GM18526 (cell line): ENCODE measurements around the gene NOTCH1.

ENCODE experiments used
- POLR2A ChIP-seq: IDR thresholded peaks from 3 replicates; pipeline ENCODE4 v1.6.1; 2011; ENCODE audit not compliant: insufficient read length; ENCODE audit errors: extremely low read depth

NOTCH1 gene

DNA sequence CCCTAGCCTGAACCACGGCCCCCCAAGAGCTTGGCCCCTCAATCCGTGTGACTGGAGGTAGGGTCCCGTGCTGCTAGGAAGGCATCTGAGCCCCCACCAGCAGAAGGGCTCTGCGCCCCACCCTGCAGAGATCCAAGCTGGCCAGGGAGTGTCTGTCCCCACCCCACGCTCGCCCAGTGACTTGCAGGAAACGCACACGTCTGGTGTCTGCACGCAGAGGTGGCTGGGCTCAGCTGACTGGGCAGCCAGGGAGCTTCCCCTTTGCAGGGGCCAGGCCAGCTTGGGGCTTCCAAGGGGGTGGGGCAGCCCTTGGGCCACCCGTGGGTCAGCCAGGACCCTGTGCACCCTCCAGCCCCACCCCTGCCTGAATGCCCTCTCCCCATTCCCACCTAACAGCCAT lies 24.3 kb downstream of the NOTCH1 start:
- TF ChIP-seq POLR2A = no peak

- no peak for TF ChIP-seq POLR2A
Measured at GRCh38 chr9:136520053-136520540, 25.8 kb downstream of the NOTCH1 start.

GRCh38 chr9:136519263-136520052 lies 26.4 kb downstream of the NOTCH1 start:
- no peak for TF ChIP-seq POLR2A

DNA sequence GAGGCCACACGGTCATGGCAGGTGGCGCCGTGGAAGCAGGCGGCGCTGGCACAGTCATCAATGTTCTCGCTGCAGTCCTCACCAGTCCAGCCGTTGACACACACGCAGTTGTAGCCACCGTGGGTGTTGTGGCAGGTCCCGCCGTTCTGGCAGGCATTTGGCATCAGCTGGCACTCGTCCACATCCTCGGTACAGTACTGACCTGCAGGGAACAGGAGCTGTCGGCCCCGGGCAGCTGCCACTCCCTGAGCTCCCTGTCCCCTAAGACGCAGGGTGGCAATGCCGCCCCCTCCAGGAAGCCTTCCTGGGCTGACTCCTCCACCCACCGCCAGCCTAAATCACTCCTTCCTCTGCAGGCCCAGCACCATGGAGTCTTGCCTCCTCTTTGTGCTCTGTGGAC lies 27.2 kb downstream of the NOTCH1 start:
- no peak for TF ChIP-seq POLR2A

DNA sequence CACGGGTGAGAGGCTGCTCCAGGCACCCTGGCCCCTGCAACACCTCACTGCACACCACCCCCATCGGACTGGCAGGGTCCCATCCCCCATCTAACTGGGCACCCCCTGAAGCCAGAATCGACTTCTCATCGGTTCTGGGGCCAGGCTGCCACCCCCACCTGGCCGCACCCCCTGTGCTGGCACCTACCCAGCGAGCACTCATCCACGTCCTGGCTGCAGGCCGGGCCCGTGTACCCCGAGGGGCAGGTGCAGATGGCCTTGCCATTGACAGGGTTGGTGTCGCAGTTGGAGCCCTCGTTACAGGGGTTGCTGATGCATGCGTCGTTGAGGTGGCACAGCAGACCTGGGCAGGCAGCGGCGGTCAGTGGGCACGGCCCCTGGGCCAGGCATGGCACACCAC lies 27.9 kb downstream of the NOTCH1 start:
- TF ChIP-seq POLR2A = no peak

DNA sequence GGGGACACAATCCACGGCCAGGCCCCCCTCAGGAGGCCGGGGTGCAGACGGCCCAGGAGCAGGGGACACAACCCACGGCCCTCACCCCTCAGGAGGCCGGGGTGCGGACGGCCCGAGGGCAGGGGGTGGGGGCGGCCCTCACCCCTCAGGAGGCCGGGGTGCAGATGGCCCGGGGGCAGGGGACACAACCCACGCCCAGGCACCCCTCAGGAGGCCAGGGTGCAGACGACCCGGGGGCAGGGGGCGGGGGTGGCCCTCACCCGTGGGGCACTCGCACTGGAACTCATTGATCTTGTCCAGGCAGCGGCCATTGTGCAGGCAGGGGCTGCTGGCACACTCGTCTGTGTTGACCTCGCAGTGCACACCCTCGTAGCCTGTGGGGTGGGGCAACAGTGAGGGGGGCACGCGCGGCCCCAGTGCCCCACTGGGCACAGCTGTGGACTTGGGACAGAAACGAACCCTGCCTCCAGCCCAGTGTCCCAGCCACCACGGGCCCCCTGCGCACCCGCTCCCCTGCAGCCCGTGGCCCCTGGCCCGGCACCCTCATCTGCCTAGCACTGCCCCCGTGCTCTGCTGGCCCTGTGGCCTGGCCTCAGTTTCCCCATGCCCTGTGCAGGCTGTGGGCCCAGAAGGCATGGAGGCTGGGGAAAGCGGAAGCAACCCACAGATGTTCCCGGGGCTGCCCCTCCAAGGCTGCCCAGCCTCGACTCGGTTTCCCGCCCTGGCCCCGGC lies 28.7 kb downstream of the NOTCH1 start:
- TF ChIP-seq POLR2A = no peak

- TF ChIP-seq POLR2A = no peak
Measured at GRCh38 chr9:136516191-136516654, 29.6 kb downstream of the NOTCH1 start.

- TF ChIP-seq POLR2A = no peak
Measured at GRCh38 chr9:136515276-136515675, 30.6 kb downstream of the NOTCH1 start.

- no peak for TF ChIP-seq POLR2A
Measured at GRCh38 chr9:136514022-136514714, 31.7 kb downstream of the NOTCH1 start.

- TF ChIP-seq POLR2A = no peak
Measured at GRCh38 chr9:136513191-136513590, 32.7 kb downstream of the NOTCH1 start.

- no peak for TF ChIP-seq POLR2A
Measured at GRCh38 chr9:136512651-136513071, 33.2 kb downstream of the NOTCH1 start.

DNA sequence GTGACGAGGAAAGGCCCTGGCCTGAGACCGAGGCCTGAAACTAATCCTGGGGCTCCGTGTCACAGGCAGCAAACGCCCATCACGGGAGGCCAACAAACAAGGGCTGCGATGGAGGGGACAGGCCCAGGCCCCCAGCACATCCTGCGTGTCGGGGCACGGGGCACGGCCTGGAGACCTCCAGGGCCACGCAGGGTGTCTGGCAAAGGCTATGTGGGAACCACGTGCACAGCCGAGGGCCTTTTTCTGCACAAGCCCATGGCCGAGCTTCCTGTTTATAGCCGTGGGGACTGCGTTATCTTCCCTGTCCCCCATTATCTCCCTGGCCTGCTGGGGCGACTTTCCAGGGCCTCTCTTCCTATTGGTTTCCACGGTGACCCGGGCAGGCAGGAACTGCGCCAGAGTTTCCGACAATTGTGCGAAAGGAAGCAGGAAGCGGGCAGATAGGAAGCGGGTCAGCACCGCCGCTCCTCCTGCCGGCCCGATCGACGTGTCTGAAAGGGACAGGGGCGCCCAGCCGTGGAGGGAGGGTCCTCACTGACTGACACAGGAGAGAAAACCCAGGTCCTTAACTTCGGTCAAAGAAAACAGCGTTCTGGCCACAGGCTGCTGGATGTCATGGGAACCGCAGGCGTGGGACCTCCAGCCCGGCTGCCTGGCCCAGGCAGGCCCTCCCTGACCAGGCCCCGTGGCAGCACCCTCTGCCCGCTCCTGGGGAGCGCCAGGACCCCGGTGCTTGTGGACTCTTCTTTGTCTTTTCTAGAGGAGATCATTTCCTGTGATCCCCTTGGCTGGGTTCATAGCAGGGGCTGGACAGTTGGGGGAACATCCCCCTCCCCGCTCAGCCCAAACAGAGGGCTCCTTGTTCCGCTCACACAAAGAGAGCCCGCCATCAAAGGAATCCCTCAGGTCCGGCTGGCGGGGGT lies 33.9 kb downstream of the NOTCH1 start:
- TF ChIP-seq POLR2A = no peak

- no peak for TF ChIP-seq POLR2A
Measured at GRCh38 chr9:136511144-136511669, 34.6 kb downstream of the NOTCH1 start.

GRCh38 chr9:136510561-136510960 lies 35.3 kb downstream of the NOTCH1 start:
- no peak for TF ChIP-seq POLR2A
